ENCODE measurements around the gene PCIF1.

PCIF1 gene

GRCh38 chr20:45909817-45910669 lies 24.4 kb upstream of the PCIF1 start:
- peak; percentile 43 for DNase-seq (ENCODE audit: low read depth)
- H3K4me3 ChIP-seq (ENCODE audit: low read depth, low read length), result peak overlapping the region; percentile 21

GRCh38 chr20:45910670-45911485 lies 23.6 kb upstream of the PCIF1 start:
- peak; percentile 39; the same call in 1 of the 2 replicates for TF ChIP-seq MYC (IDR thresholded peaks at IDR 0.05; ENCODE audit: low read depth, low read length)
- peak; percentile 98 for TF ChIP-seq POLR2A (IDR thresholded peaks at IDR 0.05; ENCODE audit: extremely low read depth, insufficient read length)
- no peak for TF ChIP-seq MAX (IDR thresholded peaks at IDR 0.05; ENCODE audit: low read depth, low read length)
- TF ChIP-seq CTCF (IDR thresholded peaks at IDR 0.05; ENCODE audit: low read depth, low read length), result no peak
- peak; percentile 100 for DNase-seq (ENCODE audit: low read depth)
- peak overlapping the region; percentile 87 for H3K4me3 ChIP-seq (ENCODE audit: low read depth, low read length)

More at GRCh38 chr20:45909817-45910669, 24.4 kb upstream of the PCIF1 start:
- TF ChIP-seq MAX (IDR thresholded peaks at IDR 0.05; ENCODE audit: low read depth, low read length), result no peak
- no peak for TF ChIP-seq CTCF (IDR thresholded peaks at IDR 0.05; ENCODE audit: low read depth, low read length)
- TF ChIP-seq POLR2A (IDR thresholded peaks at IDR 0.05; ENCODE audit: extremely low read depth, insufficient read length), result no peak

- peak; percentile 81 for DNase-seq (ENCODE audit: low read depth)
- peak; percentile 92 for TF ChIP-seq POLR2A (IDR thresholded peaks at IDR 0.05; ENCODE audit: extremely low read depth, insufficient read length)
- no peak; the same call in none of the 2 replicates for TF ChIP-seq MYC (IDR thresholded peaks at IDR 0.05; ENCODE audit: low read depth, low read length)
- peak; percentile 58 for TF ChIP-seq MAX (IDR thresholded peaks at IDR 0.05; ENCODE audit: low read depth, low read length)
- H3K4me3 ChIP-seq (ENCODE audit: low read depth, low read length), result peak within 1 kb of the TSS; percentile 87
Measured at GRCh38 chr20:45911486-45912343, 22.8 kb upstream of the PCIF1 start, which contains the start of gene PLTP. Gene PLTP, minus strand, starts transcription at chr20:45912155. Its CDS starts 703 bp downstream, at chr20:45911452.

- peak overlapping the region; percentile 87 for H3K4me3 ChIP-seq (ENCODE audit: low read depth, low read length)
- TF ChIP-seq MYC (IDR thresholded peaks at IDR 0.05; ENCODE audit: low read depth, low read length) (no peak), CTCF (IDR thresholded peaks at IDR 0.05; ENCODE audit: low read depth, low read length) (no peak), MAX (IDR thresholded peaks at IDR 0.05; ENCODE audit: low read depth, low read length) (no peak), POLR2A (IDR thresholded peaks at IDR 0.05; ENCODE audit: extremely low read depth, insufficient read length) (no peak)
- DNase-seq (ENCODE audit: low read depth), result no peak
Measured at GRCh38 chr20:45912344-45912682, 22.2 kb upstream of the PCIF1 start.

- TF ChIP-seq POLR2A (IDR thresholded peaks at IDR 0.05; ENCODE audit: extremely low read depth, insufficient read length) (no peak), MYC (IDR thresholded peaks at IDR 0.05; ENCODE audit: low read depth, low read length) (no peak), MAX (IDR thresholded peaks at IDR 0.05; ENCODE audit: low read depth, low read length) (no peak), CTCF (IDR thresholded peaks at IDR 0.05; ENCODE audit: low read depth, low read length) (no peak)
- no peak for DNase-seq (ENCODE audit: low read depth)
- H3K4me3 ChIP-seq (ENCODE audit: low read depth, low read length), result no peak overlapping the region
Measured at GRCh38 chr20:45913116-45913515, 21.4 kb upstream of the PCIF1 start.

All from NB4 (cell line).